Esophagus squamous epithelium (tissue), 4 donors: ENCODE results near the gene DDX20.

ENCODE experiments used
- CTCF ChIP-seq, 6 experiments: fragments of 450-650 bp in 4 of 6; fragments of 200-600 bp in 2 of 6; sonication (generic) in 2 of 6; IDR thresholded peaks; one replicate each; pipeline ENCODE4 v1.5.1; 2016 to 2019; ENCODE audit warnings: antibody characterized with exemption in 6 of 6, mild to moderate bottlenecking in 4 of 6, moderate library complexity in 4 of 6
- POLR2A ChIP-seq, 4 donors: fragments of 450-650 bp; IDR thresholded peaks; one replicate each; pipeline ENCODE4 v1.6.1; 2017; ENCODE audit warnings: antibody characterized with exemption in 4 of 4, mild to moderate bottlenecking in 4 of 4, moderate library complexity in 3 of 4

GRCh38 chr1:111731956-111732355 lies 23.7 kb upstream of the DDX20 start:
- no peak for TF ChIP-seq CTCF (IDR thresholded peaks at IDR 0.05)
- TF ChIP-seq POLR2A (IDR thresholded peaks at IDR 0.05) = no peak
